Kasumi-1 (cell line): ENCODE results near the gene EFNA2.
A peak's percentile ranks its signal among the peaks of the same experiment; 100 is the strongest.

Experiments used
- DNase-seq, 2 experiments: peaks; one replicate each; lab custom pipeline; 2025; lab: John Stamatoyannopoulos, UW

The EFNA2 gene

DNA sequence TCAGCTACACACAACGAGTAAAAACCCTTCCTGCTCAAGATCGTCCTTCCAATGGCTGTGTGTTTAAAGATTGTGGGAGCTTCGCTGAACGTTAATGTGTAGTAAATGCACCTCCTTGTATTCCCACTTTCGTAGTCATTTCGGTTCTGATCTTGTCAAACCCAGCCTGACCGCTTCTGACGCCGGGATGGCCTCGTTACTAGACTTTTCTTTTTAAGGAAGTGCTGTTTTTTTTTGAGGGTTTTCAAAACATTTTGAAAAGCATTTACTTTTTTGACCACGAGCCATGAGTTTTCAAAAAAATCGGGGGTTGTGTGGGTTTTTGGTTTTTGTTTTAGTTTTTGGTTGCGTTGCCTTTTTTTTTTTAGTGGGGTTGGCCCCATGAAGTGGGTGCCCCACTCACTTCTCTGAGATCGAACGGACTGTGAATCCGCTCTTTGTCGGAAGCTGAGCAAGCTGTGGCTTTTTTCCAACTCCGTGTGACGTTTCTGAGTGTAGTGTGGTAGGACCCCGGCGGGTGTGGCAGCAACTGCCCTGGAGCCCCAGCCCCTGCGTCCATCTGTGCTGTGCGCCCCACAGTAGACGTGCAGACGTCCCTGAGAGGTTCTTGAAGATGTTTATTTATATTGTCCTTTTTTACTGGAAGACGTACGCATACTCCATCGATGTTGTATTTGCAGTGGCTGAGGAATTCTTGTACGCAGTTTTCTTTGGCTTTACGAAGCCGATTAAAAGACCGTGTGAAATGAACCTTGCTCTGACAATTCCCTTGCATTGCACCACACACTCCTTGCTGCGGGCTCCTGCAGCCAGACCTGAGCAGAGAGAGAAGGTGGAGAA is 13.0 kb upstream of the EFNA2 start:
- DNase-seq: no peak

DNA sequence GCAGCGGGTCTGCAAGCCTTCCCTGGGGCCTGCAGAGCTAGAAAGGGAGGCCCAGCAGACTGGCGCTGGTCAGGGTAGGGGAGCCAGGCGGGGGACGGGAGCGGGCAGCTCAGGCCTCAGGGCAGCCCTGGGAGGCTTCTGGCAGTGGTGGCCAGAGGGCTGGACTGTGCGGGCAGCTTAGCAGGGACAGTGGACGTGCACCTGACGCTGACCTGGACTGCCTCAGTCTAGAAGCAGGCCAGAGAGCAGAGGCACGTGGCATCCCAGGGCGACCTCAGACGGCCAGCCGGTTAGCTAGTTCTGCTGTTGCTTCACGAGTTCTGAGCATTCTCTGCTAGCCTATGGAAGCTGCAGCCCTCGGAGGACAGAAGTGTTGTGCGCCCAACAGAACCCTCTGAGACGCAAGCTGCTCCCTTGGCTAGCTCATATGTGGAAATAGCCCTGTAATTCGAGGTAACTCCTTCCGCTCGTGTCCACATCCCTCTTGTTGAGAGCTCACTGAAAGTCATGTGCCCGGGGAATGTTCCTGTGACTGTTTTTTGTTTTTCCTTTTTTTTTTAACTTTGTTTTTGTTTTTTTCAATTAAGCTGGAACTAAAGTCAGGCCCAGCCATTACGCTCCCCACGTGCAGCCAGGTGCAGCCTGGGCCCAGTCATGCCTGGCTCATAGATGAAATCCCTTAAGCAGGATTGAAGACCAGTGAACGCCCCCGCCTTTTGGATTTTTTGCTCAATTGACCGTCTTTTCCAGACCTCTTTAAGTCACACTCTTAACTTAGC is 12.2 kb upstream of the EFNA2 start:
- no peak for DNase-seq

DNA sequence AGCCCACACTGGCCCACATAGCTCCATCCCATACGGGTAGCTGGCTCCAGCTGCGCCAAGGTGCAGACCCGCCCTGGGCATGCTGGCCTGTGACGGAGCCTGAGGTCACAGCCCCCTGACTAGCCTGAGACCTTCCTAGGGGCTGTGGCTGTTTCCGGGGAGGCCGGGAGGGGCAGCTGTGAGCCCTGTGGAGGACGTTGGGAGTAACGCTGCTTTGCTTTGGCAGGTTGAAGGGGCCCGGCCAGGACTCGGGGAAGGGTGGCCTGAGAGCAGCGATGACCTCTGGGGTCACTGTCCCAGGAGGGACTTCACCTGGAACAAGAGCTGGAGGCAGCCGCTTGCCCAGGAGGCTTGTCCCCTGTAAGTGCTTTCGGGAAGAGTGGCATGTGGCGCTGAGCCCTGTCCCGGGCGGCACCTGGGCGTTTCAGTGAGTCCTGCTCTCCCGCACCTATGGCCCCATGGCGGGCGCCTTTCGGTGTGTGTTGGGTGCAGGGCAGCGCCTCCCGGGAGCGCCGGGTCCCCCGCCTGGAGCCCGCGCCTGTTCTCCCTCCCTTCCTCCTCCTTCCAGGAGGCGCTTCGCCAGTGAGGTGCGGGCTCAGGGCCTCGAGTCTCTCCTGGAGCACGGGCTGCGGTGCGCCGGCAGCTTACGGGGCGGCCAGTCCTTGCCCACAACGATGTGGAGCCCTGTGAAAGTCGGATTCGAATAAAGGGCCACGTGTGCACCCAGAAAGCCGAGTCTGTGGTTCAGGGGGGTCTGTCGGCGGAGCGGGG is 11.4 kb upstream of the EFNA2 start:
- no peak for DNase-seq

DNA sequence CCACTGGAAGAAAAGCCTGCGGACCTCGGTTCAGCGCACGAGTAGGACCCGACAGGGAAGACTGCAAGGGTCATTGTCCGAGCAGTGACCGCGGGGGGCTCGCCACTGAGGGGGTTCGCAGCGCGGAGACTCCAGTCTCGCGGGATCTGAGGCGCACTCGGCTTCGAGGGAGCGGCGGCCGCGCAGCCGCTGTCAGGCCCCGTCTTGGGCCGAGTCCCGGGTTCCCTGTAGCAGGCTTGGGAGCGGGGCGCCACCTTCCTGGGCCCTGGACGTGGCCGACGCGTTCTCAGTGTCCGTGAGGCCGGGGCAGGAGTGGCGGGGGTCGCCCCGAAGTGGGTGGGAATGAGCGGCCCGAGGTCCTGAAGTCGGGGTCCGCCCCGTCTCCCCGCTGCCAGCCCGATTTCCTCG is 10.8 kb upstream of the EFNA2 start:
- no peak for DNase-seq

DNA sequence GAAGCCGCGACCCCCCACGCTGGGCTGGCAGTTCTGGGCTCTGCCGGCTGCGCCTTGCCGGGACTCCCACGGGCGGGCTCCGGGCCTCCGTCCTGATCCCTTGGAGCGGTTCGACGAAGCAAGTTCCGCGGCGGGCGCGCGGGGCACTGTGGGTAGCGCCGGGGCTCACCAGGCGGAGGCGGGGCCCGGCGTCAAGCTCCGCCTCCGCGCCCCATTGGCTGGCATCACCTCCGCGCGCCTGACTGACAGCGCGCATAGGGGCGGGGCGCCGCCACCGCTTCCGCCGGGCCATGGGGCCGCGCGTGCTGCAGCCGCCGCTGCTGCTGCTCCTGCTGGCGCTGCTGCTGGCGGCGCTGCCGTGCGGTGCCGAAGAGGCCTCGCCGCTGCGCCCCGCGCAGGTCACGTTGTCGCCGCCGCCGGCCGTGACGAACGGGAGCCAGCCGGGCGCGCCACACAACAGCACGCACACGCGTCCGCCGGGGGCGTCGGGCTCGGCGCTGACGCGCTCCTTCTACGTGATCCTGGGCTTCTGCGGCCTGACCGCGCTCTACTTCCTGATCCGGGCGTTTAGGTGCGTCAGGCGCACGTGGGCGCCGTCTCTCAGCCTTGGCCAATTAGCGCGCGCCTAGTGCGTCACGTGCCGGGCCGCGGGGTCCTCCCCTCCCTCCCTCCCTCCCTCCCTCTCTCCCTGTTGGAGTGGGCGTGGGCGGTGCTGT is 10.3 kb upstream of the EFNA2 start, which contains the start of gene FAM174C:
Gene FAM174C (plus strand): TSS at position 271 of the 716 bp plus-strand sequence. CDS start 20 bp downstream, at position 291.
- peak; percentile 94 to 95 for DNase-seq

DNA sequence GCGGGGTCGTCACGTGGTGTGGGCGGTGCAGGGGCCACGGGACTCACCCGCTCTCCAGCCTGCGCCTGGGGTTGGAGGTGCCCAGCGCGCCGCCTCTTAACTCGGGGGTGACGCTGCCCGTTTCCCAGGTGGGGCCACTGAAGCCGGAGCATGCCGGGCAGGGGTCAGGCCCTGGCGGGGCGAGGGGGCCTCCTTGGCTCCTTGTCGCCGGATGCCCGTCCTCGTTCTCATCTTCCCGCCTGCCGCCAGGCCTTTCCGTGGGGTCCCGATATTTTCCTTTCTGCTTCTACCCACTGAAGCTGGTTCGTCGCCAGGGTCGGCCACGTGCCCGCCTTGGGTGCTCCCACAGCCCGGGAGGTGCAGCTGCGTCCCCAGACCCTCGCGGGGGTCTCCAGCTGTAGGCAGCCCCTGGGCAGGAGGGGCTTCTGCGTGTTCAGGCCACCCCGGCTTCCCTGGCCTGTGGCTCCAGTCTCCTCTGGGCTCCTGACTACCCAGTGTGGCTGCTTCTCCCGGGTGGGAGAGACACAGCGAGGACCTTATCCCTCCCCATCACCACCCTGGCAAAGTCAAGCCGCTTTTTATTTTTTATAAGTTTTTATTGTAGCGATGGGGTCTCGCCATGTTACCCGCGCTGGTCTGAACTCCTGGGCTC is 9.6 kb upstream of the EFNA2 start:
- no peak for DNase-seq

DNA sequence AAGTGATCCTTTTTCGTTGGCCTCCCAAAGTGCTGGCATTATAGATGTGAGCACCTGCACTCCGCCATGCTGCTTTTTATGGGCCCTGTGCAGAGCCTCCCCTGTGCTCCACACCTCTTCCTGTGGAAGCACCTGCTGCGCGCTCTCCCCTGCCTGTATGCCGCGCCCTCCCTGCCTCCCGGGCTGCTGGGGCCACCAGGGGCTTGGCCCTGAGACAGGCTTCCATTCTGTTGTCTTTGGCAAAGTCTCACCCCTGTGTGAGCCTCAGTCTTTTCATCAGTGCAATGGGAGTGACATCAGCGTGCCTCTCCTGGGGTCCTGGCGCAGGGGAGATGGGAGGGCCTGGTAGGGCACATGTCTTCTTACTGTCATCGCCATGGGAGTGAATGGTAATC is 9.0 kb upstream of the EFNA2 start:
- no peak for DNase-seq

DNA sequence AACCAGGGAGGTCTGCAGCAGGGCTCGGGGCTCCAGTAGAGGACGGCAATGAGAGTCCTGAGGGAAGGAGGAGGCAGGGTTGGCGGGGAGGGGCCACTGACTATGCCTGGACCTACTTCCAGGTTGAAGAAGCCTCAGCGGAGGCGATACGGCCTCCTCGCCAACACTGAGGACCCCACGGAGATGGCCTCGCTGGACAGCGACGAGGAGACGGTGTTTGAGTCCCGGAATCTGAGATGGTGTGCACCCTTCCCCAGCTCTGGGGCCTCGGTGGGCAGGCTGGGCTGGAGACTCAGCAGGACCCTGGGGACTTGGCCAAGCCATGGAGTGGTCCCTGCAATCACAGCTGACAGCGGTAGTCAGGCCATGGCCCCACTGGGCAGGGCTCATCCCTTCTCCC is 8.6 kb upstream of the EFNA2 start:
- DNase-seq: no peak

DNA sequence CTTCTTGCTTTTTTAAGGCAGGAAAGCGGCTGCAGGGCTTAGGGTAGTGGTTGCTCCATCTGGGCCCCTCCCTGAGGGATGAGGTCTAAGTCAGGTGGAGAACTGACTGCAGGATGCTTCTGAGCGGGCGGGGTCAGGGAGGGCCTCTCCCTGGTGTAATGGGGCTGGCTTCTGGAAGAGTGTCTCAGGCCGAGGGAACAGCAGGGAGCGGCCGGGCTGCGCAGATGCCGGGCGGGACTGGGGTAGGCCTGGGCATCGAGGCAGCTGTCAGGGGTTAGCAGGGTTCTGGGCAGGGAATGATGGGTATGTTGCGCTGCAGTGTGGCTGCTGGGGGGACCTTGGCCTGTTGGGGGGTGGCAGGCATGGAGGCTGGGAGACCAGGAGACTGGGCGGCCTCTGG is 7.6 kb upstream of the EFNA2 start:
- DNase-seq: no peak

DNA sequence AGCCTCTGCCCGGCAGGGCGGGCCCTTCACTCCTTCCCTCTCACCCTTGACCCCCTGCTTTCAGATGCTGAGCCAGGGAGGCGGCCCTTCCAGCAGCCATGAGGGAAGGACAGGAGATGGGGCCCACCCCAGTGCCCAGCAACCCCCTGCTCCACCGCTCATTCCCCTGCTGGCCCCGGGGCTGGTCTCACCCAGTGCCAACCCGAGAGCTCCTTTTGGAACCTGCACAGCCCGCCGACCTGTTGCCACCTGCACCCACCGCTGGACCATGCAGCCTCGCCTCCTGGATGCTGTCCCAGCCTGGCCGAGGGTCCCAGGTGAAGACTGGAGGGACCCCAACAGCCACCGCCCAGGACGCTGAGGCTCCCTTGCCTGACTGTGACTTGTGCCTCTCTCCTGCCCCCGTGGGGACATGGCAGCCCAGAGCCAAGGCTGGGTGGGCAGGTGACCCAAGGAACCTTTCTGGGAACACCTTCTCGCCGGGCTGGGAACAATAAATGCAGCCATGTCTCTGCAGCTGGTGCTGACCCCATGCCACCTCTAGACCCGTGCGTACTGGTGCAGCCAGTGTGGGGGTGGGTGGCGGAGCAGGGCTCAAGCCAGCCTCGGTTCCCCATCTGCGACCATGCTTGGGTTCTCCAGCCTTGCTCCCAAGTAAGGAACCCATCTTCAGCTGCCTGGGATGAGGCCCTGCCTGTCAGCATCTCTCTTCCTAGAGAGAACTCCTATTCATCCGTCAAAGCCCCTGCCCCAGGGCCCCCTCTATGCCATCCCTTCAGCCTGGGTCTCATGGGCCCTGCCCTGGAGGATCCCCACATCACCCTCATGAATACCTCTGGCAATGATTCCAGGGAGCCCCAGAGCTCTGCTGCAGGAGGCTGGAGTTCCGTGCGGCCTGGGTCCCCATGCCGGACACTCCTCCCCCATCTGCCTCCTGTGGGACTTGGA is 6.7 kb upstream of the EFNA2 start:
- DNase-seq: no peak

DNA sequence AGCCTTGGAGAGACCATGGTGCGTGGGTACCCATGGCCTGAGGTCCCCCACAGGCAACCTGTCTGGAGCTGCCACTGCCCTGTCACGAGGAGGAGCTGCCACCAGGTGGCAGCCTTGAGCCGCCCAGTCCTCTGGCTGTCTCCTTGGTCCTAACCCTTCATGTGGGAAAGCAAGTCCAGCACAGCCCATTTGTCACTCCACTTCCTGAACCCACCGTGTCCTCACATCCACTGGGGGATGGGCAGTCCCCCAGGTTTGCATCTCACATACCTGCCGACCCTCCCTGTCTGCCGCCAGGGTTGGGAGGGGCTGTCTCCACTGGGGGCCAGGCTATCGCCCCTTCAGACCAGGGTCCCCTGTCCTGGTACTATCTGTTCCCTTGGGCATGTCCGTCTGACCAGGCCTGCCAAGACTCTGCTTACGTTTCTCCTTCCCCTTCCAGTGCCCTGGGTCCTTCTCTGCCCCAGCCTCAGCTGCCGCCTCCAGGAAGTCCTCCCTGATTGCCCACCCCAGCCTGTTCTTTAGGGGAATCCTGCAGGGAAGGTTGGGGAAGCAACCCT is 5.8 kb upstream of the EFNA2 start:
- peak; percentile 76 to 82 for DNase-seq

DNA sequence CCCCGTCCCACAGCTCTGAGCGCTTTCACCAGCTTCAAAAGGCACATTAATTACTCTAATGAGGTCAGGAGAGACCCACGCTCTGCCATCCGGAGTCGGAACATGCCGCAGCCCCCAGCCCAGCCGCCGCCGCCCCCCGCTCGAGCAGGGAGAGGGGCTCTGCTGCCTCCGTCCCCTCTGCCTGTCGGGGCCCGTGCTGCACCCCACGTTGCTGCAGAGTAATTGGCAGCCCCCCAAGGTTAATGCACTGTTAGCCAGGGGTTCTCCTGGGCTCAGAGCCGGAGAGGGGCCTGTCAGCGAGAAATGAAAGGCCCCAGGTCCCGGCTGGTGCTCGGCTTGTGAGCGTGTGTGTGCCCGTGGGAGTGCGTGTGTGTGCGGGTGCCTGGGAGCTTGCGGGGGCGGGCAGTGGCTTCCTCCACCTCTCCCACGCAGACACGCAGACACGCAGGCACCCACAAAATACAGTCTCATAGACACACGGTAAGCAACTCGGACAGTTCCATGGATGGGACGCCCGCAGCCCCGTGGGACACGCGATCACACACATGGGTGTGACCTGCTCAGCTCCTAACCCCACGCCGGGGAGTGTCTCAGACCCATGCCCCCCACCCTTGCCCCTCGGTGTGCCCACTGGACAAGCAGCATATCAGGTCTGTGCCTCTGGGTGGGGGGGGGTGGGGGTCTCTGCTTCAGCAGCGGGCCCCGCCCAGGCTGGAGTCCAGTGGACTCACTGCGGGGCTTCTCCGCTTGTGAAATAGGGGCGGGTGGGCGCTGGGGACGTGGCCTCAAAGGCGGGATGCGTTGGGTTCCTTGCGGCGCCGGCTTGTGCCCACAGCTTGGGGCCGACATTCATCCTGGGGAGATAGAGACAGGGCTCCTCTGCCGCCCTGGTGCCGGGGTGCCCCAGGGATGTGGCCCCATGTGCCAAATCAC is 4.8 kb upstream of the EFNA2 start:
- DNase-seq: no peak

DNA sequence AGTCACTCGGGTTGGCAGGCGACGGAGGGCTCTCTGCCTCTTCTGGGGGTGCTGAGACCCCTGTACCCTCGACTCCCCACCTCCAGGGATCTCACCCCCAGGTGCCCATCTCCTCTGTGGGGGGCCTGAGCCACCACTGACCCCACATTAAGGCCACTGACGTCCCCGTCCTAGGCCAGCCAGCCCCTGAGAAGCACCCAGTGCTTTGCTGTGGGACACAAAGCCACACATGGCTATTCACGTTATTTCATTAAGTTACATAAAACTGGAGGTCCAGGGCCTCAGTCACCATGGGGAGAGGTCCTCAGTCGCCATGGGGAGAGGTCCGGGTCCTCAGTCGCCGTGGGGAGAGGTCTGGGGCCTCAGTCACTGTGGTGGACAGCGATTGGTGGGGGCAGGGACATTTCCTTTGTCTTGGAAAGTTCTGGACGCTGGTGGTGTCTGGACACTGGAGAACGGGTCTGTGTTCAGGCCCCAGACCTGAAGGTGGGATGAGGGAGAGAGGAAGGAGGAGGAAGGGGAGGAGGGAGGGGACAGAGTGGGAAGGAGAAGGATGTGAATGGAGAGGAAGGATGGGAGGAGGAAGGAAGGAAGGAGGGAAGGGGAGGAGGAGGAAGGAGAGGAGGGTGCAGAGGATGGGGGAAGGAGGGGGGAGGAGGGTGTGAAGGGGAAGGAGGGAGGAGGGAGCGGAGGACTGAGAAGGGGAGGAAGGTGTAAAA is 3.9 kb upstream of the EFNA2 start:
- no peak for DNase-seq

DNA sequence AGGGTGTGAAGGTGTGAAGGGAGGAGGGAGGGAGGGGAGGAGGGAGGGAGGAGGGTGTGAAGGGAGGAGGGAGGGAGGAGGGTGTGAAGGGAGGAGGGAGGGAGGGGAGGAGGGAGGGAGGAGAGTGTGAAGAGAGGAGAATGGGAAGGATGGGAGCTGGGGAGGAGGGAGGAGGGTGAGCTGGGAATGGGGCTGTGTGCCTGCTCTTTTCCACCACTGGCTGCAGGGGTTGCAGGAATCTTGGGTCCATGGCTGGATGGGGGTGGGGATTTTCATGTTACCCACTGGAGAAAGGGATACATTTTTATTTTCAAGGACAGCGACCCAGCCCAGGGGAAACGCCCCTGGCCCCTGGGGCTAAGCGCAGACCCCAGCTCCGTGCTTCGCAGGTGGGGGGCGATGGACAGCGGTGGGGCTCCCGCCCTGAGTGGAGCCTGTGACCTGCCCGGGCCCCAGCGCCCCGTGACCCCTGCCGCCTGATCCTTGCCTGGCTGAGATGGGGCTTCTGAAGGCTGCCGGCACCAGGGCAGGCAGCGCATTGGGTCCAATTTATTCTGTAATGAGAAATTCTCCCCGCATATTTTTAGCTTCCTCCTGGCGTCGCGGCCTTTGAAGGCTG is 3.0 kb upstream of the EFNA2 start:
- DNase-seq: no peak

DNA sequence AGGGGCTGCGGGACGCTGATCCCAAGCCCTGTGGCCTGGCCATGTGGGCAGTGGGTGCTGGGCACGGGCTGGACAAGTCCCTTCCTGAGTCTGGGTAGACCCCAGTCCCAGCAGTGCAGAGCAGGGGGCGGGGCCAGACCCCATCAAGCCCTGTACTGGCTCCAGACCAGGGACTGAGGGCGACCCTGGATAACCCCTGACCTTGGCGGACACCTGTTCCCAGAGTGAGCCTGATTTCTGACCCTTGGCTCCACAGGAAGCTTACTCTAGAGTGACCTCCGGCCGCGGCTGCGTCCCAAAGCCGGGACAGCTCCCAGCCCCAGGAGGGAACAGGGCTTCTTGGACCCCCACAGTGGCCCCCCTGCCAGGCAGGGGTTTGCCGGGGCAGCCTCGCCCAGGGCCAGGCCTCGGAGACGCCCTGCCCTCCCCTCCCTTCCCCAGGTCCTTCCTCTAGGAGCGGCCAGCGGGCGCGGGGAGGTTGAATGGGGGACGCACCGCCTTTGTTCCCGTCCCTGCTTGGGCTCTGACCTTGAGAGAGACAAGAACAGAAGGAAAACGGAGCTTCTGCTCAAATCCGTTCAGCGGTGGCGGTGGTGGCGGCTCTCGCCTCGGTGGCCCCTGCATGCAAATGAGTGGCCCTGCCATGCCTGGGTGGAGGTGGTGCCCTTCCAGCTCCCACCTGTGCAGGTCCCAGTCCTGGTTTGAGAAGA is 2.3 kb upstream of the EFNA2 start:
- DNase-seq: no peak

DNA sequence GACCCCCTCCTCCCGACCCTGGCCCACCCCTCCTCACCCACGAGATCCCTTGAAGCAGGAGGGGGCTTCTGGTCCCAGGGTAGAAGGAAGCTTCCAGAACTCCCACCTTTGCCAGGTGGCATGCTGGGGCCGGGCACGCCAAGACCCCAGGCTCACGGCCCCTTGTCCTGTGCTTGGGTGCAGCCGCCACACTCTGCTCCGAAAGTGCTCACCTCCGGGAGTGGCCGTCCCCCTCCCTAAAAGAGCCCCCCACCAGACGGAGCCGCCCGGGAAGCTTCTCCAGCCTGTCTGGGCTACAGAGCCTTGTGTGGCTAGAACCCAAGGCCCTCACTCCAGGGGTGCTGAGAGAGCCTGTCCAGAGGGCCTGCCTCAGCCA is 1.8 kb upstream of the EFNA2 start:
- DNase-seq: no peak
